Epithelial cell of prostate (primary cell): ENCODE measurements around the gene PPP1CC.
A peak's percentile ranks its signal among the peaks of the same experiment; 100 is the strongest.
"Not testable (repeated sequence)": the region's sequence is repeated elsewhere in the genome, so short reads cannot be mapped to it uniquely, and the experiment has no call there.

Experiments used
- DNase-seq: peaks from one replicate; pipeline ENCODE4 v3.0.0-alpha.2; 2011; ENCODE audit warnings: low read depth, low spot score
- H3K27ac ChIP-seq: fragments of 450-650 bp; 2 replicates; pipeline ENCODE4 v1.5.1; 2017; ENCODE audit warnings: mild to moderate bottlenecking

Gene PPP1CC

DNA sequence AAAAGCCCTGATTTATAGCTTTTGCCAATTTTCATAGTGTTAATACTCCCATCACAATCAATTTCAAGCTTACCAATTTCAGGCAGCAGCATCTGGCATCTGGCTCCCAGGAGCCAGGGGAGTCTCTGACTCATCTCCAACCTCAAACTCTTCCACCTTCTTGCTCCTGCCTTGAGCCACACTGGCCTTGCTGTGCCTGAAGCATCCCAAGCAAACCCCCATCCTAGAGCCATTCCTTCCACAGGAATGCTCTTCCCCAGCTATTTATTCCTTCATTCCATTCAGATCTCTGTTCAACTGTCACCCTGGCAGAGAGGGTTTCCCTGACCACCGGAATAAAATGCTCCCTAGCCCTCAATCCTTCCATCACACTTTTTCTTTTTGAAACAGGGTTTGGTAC lies 13.9 kb upstream of the PPP1CC start:
- DNase-seq = no peak
- H3K27ac ChIP-seq = no peak overlapping the region

DNA sequence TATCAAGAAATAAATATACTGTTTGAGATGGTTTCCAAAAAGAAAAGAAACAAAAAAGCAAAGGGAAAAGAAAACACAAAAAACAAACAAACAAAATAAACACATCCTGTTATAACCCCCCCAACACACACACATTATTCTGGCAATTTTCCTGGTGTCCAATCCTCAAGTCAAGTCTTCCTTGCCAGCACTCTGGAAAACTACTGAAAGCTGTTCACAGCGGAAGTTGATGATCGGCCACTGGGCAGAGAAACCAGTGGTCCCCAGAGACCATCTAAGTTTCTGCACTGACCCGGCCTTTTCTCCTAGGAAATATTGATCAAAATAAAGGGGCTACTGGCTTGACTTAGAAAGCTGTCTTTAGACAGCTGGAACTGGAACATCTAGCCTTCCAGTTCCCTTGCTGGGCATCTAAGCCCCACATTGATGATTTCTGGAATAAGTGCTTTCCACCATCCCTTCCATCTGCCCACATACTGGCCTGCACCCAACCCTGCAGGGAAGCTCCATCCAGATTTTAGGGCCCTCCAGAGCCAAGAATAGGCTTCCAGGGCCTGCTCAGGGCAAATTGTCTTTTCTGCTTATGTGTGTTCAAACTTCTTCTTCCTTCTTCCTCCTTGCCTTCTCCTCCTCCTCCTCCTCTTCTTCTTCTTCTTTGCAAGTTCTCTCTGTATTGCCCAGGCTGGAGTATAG lies 11.6 kb upstream of the PPP1CC start:
- no peak overlapping the region for H3K27ac ChIP-seq
- no peak for DNase-seq

DNA sequence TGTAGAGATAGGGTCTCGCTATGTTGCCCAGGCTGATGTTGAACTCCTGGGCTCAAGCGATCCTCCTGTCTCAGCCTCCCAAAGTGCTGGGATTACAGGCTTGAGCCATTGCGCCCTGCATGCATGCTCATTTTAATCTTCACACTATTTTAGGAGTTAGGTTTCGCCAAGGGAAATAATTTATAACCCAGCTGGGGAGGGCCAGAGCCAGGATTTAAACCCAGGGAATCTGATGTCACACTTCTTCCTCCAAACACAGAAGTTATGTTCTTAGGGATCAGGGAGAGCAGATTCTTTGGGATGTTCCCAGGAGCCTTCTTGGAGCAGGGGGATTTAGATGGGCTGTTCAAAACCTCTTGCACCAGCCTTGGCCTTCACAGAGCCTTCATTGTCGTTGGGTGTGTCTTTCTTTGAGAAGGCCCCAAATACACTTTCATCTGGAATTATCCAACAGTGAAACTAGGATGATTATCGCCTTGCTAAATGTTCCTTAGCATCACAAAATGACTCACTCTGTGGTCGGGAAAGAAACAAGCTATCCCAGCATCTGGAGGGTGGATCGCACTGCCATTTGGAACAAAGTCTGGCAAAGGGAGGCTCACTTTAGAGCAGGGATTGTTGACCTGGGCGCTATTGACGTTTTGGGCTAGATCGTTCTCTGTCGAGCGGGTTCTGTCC lies 8.2 kb upstream of the PPP1CC start:
- H3K27ac ChIP-seq = no peak overlapping the region
- no peak for DNase-seq

DNA sequence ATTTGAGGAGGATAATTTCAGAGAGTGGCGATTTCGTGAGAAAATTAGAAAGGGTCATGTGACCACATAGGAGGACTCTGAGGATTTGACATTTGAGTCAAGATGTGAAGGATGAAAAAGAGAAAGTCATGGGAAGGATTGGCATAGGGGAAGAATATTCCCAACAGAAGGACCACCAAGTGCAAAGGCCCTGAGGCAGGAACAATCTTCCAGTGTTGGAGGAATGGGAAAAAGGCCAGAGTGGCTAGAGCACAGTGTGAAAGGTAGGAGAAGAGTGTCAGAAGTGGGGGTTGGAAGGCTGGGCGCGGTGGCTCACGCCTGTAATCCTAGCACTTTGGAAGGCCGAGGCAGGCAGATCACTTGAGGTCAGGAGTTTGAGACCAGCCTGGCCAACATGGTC lies 3.9 kb upstream of the PPP1CC start:
- DNase-seq = no peak
- H3K27ac ChIP-seq = no peak overlapping the region

DNA sequence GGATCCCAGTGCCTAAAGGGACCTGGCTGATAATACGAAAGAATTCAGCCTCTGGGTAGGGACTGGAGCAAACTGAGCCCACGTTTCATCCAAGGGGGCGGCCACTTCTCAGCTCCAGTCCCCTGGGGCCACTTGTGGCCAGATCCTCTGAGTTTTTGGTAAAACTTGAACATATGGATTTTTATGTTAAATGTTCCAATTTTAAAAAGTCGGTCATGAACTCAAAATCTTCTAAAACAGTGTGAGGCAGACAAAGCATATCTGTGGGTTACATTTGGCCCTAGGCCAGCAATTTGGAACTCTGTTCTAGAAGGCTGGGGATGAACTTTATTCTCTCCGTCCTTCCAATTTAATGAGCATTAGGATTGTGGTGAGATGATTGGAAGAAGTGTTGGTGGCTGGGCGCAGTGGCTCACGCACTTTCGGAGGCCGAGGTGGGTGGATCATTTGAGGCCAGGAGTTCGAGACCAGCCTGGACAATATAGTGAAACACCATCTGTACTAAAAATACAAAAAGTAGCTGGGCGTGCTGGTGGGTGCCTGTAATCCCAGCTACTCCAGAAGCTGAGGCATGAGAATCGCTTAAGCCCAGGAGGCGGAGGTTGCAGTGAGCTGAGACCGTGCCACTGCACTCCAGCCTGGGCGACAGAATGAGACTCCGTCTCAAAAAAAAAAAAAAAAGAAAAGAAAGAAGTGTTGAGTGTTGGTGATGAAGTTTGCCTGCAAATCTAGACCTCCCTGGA lies 3.0 kb upstream of the PPP1CC start:
- DNase-seq = no peak
- H3K27ac ChIP-seq = peak overlapping the region; percentile 40

DNA sequence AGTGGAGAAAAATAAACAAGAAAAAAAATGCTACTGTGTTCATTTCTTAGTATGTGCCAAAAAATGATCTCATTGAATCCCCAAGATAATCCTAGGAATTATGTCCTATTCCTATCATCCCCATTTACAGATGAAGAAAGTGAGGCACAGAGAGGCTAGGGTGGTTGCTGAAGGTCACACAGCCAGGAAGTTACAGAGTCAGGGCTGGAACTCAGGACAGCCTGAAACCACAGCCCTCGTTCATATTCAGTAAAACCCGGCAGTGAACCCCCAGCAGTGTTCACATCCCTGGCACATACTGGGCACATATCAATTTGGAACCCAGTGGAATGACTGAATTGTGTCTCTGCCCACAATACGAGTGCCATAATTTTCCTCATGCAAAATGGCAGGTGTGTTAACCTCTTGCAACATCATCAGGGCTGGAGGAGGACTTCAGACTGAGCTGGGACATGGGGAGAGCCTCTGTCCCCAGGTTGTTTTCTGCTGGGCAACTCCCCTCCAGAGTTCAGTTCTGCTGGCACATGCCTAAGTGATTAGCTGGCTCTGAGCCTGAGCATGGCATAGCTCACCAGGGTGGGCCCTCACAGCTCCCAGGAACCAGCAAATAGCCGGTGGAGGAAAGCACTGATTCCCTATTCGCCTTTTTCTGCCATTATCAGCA lies 2.0 kb upstream of the PPP1CC start:
- H3K27ac ChIP-seq = peak overlapping the region; percentile 40
- no peak for DNase-seq

GRCh38 chr12:110744151-110744571 lies 1.5 kb upstream of the PPP1CC start:
- H3K27ac ChIP-seq = peak overlapping the region; percentile 40
- no peak for DNase-seq

- H3K27ac ChIP-seq = no peak overlapping the region
- DNase-seq = no peak
Measured at GRCh38 chr12:110743571-110744093, 941 bp upstream of the PPP1CC start.

GRCh38 chr12:110742096-110742717 lies 484 bp downstream of the PPP1CC start:
- DNase-seq = no peak

DNA sequence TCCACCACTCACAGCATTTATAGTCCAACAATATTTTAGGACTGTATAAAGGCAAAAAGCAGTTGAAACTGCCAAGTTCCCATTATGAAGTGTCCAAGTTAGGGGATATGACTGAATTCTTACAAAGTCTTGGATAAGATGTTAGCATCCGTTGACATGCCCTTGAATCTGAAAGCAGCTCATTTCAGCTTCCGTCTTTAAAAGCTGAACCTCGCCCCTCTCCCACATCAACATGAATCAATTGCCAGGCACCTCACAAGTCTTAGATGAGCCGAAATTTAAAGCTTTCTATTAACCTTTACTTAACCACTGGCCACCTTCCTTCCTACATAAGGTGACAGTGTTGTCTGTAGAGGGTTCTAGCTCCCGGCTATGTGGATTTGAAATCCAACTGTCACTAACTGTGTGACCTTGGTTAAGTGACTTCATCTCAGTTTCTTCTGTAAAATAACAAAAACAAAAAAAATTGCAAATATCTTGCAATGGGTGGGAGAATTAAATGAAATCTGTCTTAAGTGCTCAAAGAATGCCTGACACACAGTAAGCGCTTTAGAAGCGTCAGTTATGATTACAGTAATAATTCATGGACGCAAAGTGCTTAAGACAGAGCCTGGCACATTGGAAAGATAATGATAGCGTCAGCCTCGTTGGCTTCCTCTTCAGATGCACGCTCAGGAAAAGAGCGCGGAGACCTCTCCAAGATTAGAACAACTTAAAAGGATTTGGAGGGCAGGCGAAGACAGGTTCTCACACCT lies 1.2 kb downstream of the PPP1CC start:
- peak overlapping the region; percentile 53 for H3K27ac ChIP-seq
- DNase-seq = no peak

More at GRCh38 chr12:110742096-110742717, 484 bp downstream of the PPP1CC start:
- H3K27ac ChIP-seq = peak overlapping the region; percentile 53

GRCh38 chr12:110739894-110740293 lies 2.8 kb downstream of the PPP1CC start:
- H3K27ac ChIP-seq = no peak overlapping the region
- DNase-seq = no peak

- DNase-seq = no peak
- H3K27ac ChIP-seq = no peak overlapping the region
Measured at GRCh38 chr12:110739488-110739887, 3.2 kb downstream of the PPP1CC start.

- no peak for DNase-seq
- no peak overlapping the region for H3K27ac ChIP-seq
Measured at GRCh38 chr12:110737532-110737931, 5.2 kb downstream of the PPP1CC start.

GRCh38 chr12:110737016-110737415 lies 5.7 kb downstream of the PPP1CC start:
- DNase-seq, H3K27ac ChIP-seq: not testable (repeated sequence)

DNA sequence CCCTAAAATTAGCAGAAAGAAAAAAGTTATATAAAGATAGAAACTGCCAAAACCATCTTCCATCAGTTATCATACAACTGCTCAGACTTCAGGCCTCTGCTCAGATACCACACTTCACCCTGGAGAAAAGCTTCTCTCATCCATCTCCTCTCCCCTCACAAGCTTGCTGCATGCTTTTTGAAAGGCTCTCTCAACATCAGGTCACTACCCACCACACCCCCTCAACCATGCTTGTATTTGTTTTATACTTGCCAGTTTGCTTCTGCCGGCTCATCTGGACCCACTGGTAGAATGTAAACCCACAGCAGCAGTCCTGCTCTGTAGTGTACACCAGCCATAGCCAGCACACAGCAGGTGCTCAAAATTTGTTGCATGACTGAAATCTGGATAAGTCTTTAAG lies 8.8 kb downstream of the PPP1CC start:
- no peak for DNase-seq
- no peak overlapping the region for H3K27ac ChIP-seq

- DNase-seq = no peak
- H3K27ac ChIP-seq = no peak overlapping the region
Measured at GRCh38 chr12:110733089-110733715, 9.5 kb downstream of the PPP1CC start.

- H3K27ac ChIP-seq = no peak overlapping the region
- DNase-seq = no peak
Measured at GRCh38 chr12:110732572-110732971, 10.1 kb downstream of the PPP1CC start.

GRCh38 chr12:110731479-110731878 lies 11.2 kb downstream of the PPP1CC start:
- no peak overlapping the region for H3K27ac ChIP-seq
- DNase-seq = no peak

DNA sequence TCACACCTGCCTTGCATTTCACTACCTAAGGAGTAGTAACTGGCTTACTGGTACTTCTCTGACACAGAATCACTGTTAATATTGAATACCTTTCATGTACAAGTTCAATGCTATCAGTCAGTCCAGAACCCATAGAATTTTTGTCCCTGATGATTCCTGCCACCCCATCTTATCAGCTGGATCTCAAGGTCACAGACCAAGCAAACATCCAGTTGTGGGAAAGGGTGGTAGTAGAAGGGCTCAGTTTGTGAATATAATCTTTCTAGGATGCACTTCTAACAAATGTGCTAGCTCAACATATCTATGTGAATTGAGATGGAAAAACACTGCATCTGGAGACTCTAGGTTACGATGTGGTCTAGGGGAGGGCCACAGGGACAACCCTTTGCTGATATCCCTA lies 14.1 kb downstream of the PPP1CC start:
- DNase-seq = no peak
- no peak overlapping the region for H3K27ac ChIP-seq
